Stimulated activated CD8-positive, alpha-beta memory T cell treated with anti-CD3 and anti-CD28 coated beads, Interleukin-4, amount 100 ng/mL, for 1 hour (primary cell): Measurements from ENCODE around the gene ZNF580.
A peak's percentile ranks its signal among the peaks of the same experiment; 100 is the strongest.

Source experiments
- DNase-seq, 2 donors: peaks; one replicate each; pipeline ENCODE4 v3.0.0-alpha.2; 2020; ENCODE audit warnings: low read depth in 2 of 2, low spot score in 1 of 2

ZNF580 gene

DNA sequence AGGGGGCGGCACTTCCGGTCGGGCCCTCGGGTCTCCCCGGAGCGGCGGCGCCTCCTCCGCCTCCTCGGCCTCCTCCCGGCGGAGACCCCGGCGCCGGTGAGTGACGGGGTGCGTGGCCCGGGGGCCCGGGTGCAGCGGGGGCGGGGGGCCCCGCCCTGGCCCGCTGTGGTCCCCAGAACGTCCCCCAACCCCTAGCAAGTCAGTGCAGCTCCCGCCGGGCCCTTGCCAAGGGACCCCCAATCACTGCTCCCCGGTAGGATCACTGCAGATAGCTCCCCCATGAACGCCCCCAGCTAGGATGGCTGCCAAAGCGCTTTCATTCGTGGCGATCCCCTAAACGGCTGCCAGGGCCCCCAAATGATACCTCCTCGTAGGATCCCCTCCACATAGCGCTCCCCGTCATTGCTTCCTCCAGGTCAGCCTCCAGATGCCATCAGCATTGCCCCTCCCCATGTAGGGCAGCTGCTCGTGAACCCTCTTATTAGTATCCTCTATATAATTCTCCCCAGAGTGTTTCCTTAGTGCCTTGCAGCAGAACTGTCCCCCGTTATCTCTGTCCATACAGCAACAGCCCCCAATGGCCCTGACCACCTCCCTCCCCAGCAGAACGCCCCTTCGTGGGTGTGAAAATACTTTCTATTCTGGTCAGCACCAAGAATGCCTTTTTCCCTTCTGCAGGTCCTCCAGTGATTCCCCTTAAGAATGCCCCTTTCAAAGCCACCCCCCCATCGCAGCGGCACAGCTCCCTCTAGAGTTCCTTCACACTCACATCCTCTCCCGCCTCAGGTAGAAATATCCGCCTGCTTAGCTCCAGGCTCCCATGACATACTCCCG lies 34.9 kb upstream of the ZNF580 start, which contains the start of gene ZNF865:
ZNF865 (plus strand) TSS at position 11 of the 834 bp plus-strand sequence. CDS start 7,972 bp downstream, outside the sequence.
- DNase-seq = peak; percentile 41 to 42

DNA sequence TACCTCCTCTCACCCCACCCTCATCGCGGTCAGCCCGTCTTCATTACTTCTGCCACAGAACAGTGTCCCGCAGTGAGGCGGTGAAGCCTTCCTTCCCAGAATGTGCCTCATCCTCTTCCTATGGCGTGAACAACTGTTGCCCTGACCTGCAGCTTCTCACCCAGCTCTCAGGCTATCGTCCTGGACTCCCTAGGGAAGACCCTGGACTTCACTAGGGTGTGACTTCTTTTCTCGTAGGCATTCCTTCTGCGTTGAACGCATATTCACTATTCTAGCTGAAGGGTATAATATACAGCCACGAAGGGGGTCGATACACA lies 34.4 kb upstream of the ZNF580 start:
- no peak for DNase-seq

DNA sequence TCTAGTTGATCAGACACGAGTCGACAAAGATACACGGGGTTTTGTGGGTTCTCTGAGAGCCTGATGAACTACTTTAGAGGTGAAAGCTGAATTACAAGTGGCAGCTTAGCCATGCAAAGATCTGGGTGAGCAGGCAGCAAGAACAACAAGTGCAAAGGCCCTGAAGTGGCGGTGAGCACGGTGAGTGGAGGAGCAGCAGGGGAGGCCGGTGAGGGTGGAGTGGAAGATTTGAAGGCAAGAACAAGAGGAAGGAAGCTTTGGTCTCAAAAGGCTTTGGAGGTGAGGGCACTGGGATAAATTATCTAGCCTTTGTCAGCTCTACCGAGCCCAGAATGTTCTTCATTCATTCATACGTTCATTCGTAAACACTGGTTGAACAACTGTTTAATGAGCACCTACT lies 34.0 kb upstream of the ZNF580 start:
- DNase-seq = no peak

DNA sequence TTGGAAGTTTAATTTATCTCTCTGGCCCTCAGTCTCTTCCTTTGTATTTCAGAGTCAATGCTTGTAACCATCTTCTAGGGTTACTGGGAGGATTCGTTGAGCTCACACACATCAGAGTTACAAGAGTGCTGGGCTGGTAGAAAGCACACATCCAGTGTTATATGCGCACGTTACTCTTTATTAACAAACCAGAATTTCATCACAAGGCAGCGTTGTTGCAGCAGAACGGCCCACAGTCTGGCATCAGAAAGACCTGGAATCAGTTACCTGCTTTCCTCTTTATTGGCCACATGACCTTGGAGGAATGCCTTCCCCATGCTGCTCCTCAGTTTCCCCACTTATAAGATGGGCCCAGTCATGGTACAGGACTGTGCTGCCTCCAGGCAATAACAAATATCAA lies 31.5 kb upstream of the ZNF580 start:
- DNase-seq = no peak

DNA sequence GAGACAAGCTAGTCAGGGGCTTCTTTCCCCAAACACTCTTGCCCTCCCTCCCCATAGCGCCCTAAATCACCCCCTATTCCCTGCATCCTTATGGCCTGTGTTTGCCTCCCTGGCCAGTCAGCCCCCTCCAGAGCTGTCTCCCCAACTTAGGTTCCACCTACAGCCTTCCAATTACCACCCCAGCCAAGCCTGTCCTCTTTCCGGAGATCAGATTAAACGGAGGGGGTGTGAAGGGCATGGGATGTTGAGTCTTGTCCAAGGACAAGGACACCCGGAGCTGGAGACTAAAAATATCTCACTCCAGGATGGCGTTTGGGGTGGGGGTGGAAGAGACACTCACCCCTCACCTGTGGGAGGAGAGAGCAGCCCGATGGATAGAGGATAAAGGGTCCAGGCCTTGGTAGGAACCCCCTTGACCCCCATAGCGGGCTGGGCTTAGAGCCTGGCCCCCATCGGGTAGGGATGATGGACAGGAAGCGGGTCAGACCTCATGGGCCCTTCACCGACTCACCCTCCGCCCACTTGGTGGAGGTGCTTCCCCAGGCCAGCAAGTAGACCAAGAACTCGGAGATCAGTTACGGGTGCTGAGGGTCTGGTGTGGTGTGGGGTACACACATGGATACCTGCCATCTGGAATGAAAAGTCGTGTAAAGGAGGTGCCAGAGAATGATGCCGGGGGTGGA lies 29.4 kb upstream of the ZNF580 start:
- no peak for DNase-seq

DNA sequence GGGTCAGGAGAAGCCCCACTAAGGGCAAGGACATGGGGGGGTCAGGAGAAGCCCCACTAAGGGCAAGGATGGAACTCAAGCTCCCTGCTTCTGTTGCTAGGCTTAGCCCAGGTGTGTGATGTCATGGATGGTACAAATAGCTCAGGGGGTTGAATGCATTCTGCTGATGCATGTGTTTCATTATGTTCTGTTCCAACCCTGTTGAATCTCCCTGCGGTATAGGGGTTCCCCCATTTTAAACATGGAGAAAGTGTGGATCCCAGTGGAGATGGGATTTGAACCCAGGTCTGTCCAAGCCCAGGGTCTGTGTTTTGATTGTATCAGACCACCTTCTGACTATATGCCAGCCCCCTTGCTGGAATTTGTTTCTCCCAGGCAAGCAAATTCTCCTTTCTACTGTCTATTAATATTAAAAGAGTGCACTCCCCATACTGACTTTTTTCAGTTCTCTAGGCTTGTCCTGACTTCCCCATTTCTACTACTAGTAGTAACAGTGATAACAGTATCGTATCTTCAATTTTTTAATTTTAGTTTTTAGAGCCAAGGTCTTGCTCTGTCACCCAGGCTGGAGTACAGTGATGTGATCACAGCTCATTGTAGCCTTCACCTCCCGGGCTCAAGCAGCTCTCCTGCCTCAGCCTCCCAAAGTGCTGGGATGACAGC lies 28.7 kb upstream of the ZNF580 start:
- no peak for DNase-seq

DNA sequence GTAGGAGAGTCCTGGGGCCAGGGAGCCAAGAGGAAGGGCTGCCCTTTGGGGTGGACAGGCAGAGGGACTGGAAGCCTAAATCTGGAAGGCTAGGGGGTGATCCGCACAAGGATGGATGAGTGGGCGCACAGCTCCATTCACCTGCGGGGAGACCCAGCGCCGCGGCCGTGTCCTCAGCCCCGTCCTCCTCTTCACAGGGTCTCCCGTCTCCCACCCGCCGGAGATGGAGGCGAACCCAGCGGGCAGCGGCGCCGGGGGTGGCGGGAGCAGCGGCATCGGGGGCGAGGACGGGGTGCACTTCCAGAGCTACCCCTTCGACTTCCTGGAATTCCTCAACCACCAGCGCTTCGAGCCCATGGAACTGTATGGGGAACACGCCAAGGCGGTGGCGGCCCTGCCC lies 27.4 kb upstream of the ZNF580 start:
- no peak for DNase-seq

DNA sequence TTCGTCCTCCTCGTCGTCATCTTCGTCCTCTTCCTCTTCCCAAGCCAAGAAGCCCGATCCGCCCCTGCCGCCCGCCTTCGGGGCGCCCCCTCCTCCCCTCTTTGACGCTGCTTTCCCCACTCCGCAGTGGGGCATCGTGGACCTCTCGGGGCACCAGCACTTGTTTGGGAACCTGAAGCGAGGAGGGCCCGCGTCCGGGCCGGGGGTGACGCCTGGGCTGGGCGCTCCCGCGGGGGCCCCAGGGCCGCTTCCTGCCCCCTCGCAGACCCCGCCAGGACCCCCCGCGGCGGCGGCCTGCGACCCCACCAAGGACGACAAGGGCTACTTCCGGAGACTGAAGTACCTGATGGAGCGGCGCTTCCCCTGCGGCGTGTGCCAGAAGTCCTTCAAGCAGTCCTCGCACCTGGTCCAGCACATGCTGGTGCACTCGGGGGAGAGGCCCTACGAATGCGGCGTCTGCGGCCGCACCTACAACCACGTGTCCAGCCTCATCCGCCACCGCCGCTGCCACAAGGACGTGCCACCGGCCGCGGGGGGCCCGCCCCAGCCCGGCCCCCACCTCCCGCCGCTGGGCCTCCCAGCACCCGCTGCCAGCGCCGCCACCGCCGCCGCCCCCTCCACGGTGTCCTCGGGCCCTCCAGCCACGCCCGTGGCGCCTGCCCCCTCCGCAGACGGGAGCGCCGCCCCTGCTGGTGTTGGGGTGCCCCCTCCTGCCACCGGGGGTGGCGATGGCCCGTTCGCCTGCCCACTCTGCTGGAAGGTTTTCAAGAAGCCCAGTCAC lies 26.7 kb upstream of the ZNF580 start:
- DNase-seq = no peak

DNA sequence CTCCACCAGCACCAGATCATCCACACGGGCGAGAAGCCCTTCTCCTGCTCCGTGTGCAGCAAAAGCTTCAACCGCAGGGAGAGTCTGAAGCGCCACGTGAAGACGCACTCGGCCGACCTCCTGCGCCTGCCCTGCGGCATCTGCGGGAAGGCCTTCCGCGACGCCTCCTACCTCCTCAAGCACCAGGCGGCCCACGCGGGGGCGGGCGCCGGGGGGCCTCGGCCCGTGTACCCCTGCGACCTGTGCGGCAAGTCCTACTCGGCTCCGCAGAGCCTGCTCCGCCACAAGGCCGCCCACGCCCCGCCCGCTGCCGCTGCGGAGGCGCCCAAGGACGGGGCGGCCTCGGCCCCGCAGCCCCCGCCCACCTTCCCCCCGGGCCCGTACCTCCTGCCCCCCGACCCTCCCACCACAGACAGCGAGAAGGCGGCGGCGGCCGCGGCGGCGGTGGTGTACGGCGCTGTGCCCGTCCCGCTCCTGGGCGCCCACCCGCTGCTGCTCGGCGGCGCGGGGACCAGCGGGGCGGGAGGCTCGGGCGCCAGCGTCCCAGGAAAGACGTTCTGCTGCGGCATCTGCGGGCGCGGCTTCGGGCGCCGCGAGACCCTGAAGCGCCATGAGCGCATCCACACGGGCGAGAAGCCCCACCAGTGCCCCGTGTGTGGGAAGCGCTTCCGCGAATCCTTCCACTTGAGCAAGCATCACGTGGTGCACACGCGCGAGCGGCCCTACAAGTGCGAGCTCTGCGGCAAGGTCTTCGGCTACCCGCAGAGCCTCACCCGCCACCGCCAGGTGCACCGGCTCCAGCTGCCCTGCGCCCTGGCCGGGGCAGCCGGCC lies 25.9 kb upstream of the ZNF580 start:
- DNase-seq = no peak

DNA sequence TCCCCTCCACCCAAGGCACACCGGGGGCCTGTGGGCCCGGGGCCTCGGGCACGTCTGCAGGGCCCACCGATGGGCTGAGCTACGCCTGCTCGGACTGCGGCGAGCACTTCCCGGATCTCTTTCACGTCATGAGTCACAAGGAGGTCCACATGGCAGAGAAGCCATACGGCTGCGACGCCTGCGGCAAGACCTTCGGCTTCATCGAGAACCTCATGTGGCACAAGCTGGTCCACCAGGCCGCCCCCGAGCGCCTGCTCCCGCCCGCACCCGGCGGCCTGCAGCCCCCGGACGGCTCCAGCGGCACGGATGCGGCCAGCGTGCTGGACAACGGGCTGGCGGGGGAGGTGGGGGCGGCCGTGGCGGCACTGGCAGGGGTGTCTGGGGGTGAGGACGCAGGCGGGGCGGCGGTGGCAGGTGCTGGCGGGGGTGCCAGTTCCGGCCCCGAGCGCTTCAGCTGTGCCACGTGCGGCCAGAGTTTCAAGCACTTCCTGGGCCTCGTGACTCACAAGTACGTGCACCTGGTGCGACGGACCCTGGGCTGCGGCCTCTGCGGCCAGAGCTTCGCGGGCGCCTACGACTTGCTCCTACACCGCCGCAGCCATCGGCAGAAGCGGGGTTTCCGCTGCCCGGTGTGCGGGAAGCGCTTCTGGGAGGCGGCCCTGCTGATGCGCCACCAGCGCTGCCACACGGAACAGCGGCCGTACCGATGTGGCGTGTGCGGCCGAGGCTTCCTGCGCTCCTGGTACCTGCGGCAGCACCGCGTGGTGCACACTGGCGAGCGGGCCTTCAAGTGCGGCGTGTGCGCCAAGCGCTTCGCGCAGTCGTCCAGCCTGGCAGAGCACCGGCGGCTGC lies 25.0 kb upstream of the ZNF580 start:
- DNase-seq = no peak

DNA sequence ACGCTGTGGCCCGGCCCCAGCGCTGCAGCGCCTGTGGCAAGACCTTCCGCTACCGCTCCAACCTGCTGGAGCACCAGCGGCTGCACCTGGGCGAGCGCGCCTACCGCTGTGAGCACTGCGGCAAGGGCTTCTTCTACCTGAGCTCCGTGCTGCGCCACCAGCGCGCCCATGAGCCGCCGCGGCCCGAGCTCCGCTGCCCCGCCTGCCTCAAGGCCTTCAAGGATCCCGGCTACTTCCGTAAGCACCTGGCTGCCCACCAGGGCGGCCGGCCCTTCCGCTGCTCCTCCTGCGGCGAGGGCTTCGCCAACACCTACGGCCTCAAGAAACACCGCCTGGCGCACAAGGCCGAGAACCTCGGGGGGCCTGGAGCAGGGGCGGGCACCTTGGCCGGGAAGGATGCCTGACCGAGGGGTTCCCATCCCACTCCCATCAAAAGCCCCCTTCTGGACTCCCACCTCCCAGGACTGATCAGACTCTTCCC lies 24.4 kb upstream of the ZNF580 start:
- DNase-seq = no peak

DNA sequence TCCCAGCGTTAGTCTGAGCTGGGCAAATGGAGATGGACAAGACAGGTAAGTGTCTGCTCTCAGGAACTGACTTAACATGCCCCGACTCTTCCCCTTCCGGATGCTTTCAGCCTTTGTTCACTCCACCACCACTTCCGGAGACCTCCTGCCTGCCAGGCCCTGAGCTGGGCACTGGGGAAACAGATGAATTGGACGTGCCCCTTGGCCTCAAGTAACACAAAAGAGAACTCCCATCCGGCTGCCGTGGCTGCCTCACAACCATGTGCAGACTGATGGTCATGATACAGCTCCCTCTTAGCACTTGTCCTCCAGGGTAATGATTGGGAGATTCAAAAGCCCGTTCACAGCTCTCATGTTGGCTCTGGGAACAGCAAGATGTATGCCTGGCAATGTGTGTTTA lies 23.4 kb upstream of the ZNF580 start:
- DNase-seq = no peak

DNA sequence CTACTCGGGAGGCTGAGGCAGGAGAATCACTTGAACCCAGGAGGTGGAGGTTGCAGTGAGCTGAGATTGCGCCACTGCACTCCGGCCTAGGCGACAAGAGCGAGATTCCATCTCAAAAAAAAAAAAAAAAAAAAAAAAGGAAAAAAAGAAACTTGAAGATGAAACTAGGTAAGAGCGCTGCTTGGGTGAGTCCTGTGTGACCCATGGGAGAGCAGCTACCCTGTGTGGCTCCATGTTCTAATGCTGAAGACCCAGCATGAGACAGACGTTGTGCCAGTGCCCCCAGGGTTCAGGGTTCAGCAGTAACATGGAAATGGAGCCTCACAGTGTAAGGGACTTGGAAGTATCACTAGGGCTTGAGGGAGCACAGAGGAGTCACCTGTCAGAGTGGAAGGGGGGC lies 22.4 kb upstream of the ZNF580 start:
- no peak for DNase-seq

DNA sequence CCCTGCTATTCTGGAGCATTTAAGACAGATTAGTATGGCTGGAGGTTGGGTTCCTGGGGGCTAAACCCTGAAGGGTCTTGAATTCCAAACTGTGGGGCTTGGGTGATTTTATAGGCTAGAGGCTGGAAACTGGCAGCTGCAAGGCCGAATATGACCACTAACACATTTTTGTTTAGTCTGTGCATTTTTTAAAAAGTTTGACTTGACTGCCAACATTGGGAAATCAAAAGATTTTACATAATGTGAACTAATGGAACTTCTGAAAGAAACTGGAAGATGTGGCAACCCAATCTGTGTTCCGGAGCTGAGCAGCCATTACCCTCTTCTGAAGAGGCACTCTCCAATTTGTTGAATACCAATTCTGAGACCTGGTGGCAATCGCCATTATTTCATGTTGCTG lies 21.5 kb upstream of the ZNF580 start:
- no peak for DNase-seq

DNA sequence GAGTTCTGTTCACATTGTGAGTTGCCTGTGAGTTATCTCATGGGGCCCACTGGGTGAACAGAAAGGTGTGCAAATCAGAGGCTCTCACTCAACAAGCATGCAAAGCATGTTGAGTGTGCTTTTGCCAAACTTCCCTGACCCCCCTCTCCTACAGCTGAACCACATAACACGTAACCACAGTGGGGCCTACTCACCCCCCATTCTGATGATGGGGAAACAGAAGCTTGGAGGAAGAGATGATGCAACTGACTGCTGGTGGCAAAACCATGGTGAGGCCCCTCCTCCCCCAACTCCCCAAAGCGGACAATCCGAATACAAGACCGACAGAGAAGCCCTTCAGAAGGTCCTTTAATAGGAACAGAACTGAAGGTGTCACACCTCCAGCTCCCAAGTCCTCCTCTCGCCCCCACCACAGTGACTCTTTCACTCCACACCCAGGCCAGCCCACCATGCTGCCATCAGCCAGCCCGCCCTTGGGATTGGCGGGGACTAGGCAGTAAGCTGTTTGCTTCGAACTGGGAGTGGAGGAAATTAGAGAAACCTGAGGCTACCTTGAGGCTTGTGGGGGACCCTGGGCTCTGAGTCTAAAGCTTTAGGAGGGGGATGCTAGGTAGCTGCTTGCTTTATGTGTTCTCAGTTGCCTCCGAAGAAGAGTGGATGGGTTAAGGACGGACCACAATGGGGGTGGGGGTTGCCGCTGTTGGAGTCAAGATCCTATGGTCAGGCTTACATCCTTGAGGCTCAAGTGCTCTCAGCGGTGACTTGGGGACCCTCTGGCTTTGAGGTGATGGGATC lies 20.2 kb upstream of the ZNF580 start:
- no peak for DNase-seq

DNA sequence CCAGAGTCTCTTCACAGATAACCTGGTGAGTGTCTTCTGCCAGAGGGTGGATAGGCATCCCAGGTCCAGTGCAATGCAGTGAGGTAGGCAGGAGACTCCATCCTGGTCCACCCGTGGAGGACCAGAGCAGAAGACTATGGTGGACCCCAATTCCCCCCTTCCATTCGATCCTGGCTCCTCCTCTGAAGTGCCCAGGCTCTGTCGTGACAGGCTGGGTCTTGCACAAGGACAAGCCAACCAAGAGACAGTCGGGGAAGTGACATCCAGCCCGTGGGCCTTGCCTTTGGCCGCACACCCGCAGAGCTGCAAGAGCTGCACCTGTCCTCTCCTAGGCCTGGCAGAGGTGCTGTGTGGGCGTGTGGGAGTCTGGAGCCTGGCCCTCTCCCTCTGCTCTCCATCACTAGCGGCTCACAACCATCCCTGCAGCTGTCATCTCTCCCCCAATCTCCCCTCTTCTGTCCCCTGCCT lies 19.6 kb upstream of the ZNF580 start:
- DNase-seq = no peak

DNA sequence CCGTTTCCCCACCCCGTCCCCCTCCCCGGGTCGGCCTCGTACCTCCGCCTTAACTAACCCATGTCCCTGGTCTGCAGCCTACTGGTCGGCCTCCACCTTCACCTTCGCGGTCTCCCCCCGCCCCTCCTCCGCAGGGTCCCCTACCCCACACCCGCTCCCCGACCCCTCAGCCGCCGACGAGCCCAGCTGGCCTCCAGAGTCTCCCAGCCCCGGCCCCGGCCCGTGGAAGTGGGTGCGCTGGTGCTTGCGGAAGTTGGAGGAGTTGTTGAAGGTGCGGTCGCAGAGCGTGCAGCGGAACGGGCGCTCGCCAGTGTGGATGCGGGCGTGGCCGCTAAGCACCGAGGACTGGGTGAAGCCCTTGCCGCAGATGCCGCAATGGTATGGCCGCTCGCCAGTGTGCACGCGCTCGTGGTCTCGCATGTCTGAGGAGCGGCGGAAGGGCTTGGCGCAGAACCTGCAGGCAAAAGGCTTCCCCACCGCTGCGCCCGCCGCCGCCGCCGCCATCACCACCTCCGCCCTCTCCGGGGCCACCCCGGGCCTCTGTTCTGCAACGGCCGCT lies 19.1 kb upstream of the ZNF580 start:
- DNase-seq = no peak

DNA sequence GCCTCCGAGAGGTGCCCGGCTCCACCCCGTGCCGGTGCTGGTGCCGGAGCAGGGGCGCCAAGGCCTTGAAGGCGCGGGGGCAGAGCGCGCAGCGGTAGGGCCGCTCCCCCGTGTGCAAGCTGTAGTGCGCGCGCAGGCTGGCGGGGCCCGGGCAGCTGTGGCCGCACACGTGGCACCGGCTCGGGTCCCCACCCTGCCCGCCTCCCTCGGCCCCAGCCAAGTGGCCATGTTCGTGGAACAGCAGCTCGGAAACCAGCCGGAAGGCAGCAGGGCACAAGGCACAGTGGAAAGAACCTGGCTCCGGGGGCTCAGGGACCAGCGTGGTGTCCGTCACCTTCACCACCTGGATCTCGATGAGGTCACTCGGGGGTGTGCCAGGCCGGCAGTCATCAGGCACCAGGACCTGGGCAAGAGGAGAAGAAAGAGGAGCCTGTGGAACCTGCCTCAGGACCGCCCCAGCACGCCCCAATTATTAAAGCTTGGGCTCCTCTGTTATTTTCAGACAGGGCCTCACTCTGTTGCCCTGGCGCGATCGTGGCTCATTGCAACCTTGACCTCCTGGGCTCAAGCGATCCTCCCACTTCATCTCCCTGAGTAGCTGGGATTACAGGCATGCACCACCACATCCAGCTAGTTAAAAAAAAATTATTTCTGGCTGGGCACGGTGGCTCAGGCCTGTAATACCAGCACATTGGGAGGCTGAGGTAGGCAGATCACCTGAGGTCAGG lies 18.4 kb upstream of the ZNF580 start:
- no peak for DNase-seq
